ENCODE data around the gene B3GALT6. TPM values are rescaled to one million over a fixed set of nuclear protein-coding genes. Genes with fewer than 3 reads are reported as not detected.

The B3GALT6 gene
- total RNA-seq, 1 donor = 24.7 TPM

GRCh38 chr1:1259951-1260600 is 28.0 kb downstream of the B3GALT6 start:
- no peak for TF ChIP-seq CTCF (IDR thresholded peaks at IDR 0.05; ENCODE audit: insufficient read depth, low read length)
- H3K4me3 ChIP-seq (ENCODE audit: low read depth, low read length) = no peak overlapping the region
- DNase-seq (ENCODE audit: low read depth) = no peak

GRCh38 chr1:1260843-1261560 is 29.0 kb downstream of the B3GALT6 start:
- H3K4me3 ChIP-seq (ENCODE audit: low read depth, low read length) = no peak overlapping the region
- no peak for TF ChIP-seq CTCF (IDR thresholded peaks at IDR 0.05; ENCODE audit: insufficient read depth, low read length)
- no peak for DNase-seq (ENCODE audit: low read depth)

GRCh38 chr1:1262071-1262470 is 30.0 kb downstream of the B3GALT6 start:
- no peak for DNase-seq (ENCODE audit: low read depth)
- TF ChIP-seq CTCF (IDR thresholded peaks at IDR 0.05; ENCODE audit: insufficient read depth, low read length) = no peak
- no peak overlapping the region for H3K4me3 ChIP-seq (ENCODE audit: low read depth, low read length)

GRCh38 chr1:1262758-1263157 is 30.7 kb downstream of the B3GALT6 start:
- DNase-seq (ENCODE audit: low read depth) = no peak
- no peak for TF ChIP-seq CTCF (IDR thresholded peaks at IDR 0.05; ENCODE audit: insufficient read depth, low read length)
- H3K4me3 ChIP-seq (ENCODE audit: low read depth, low read length) = no peak overlapping the region

GRCh38 chr1:1264026-1264425 is 32.0 kb downstream of the B3GALT6 start:
- DNase-seq (ENCODE audit: low read depth) = no peak
- no peak overlapping the region for H3K4me3 ChIP-seq (ENCODE audit: low read depth, low read length)
- TF ChIP-seq CTCF (IDR thresholded peaks at IDR 0.05; ENCODE audit: insufficient read depth, low read length) = no peak

GRCh38 chr1:1264868-1265272 is 32.8 kb downstream of the B3GALT6 start:
- no peak overlapping the region for H3K4me3 ChIP-seq (ENCODE audit: low read depth, low read length)
- DNase-seq (ENCODE audit: low read depth) = peak; percentile 95
- TF ChIP-seq CTCF (IDR thresholded peaks at IDR 0.05; ENCODE audit: insufficient read depth, low read length) = peak; percentile 49

Measured in fibroblast of the aortic adventitia (primary cell).